ENCODE measurements around the gene ASTE1.
"Not testable (repeated sequence)": the region's sequence is repeated elsewhere in the genome, so short reads cannot be mapped to it uniquely, and the experiment has no call there.

Gene ASTE1

GRCh38 chr3:131048030-131048429 is 21.4 kb upstream of the ASTE1 start:
- Histone ChIP-seq H3K27me3 (ENCODE audit: insufficient read depth, poor library complexity, severe bottlenecking) (peaks cover 2% of the 10 kb centered on the region), H3K27ac (replicated peaks) (no peak overlapping the region), H3K4me3 (replicated peaks; ENCODE audit: insufficient read depth, low read length) (no peak overlapping the region)
- TF ChIP-seq GABPA (IDR thresholded peaks at IDR 0.05; ENCODE audit: low read depth), result no peak
- no peak for TF ChIP-seq POLR2AphosphoS5 (IDR thresholded peaks at IDR 0.05; ENCODE audit: low read depth)
- TF ChIP-seq SPI1 (IDR thresholded peaks at IDR 0.05; ENCODE audit: borderline replicate concordance, low read depth), result no peak
- no peak for TF ChIP-seq CTCF (IDR thresholded peaks at IDR 0.05; ENCODE audit: insufficient read depth, low read length)
- TF ChIP-seq REST (IDR thresholded peaks at IDR 0.05; ENCODE audit: insufficient replicate concordance, low read depth), result no peak
- DNase-seq (ENCODE audit: low read depth in 1 of 2, low spot score in 1 of 2), result no peak

GRCh38 chr3:131047582-131047981 is 21.0 kb upstream of the ASTE1 start:
- Histone ChIP-seq H3K27me3 (ENCODE audit: insufficient read depth, poor library complexity, severe bottlenecking) (peaks cover 2% of the 10 kb centered on the region), H3K4me3 (replicated peaks; ENCODE audit: insufficient read depth, low read length) (no peak overlapping the region), H3K27ac (replicated peaks) (no peak overlapping the region)
- DNase-seq (ENCODE audit: low read depth in 1 of 2, low spot score in 1 of 2), result no peak
- TF ChIP-seq POLR2AphosphoS5 (IDR thresholded peaks at IDR 0.05; ENCODE audit: low read depth) (no peak), CTCF (IDR thresholded peaks at IDR 0.05; ENCODE audit: insufficient read depth, low read length) (no peak), GABPA (IDR thresholded peaks at IDR 0.05; ENCODE audit: low read depth) (no peak), REST (IDR thresholded peaks at IDR 0.05; ENCODE audit: insufficient replicate concordance, low read depth) (no peak), SPI1 (IDR thresholded peaks at IDR 0.05; ENCODE audit: borderline replicate concordance, low read depth) (no peak)

GRCh38 chr3:131042271-131042985 is 15.8 kb upstream of the ASTE1 start:
- DNase-seq (ENCODE audit: low read depth in 1 of 2, low spot score in 1 of 2); H3K4me3 ChIP-seq (replicated peaks; ENCODE audit: insufficient read depth, low read length); H3K27me3 ChIP-seq (ENCODE audit: insufficient read depth, poor library complexity, severe bottlenecking); H3K27ac ChIP-seq (replicated peaks): not testable (repeated sequence)

GRCh38 chr3:131038326-131038725 is 11.7 kb upstream of the ASTE1 start:
- H3K4me3 ChIP-seq (replicated peaks; ENCODE audit: insufficient read depth, low read length), result no peak overlapping the region
- H3K27ac ChIP-seq (replicated peaks), result no peak overlapping the region
- peaks cover 3% of the 10 kb centered on the region for H3K27me3 ChIP-seq (ENCODE audit: insufficient read depth, poor library complexity, severe bottlenecking)
- TF ChIP-seq POLR2AphosphoS5 (IDR thresholded peaks at IDR 0.05; ENCODE audit: low read depth) (no peak), GABPA (IDR thresholded peaks at IDR 0.05; ENCODE audit: low read depth) (no peak)
- DNase-seq (ENCODE audit: low read depth in 1 of 2, low spot score in 1 of 2), result no peak

- peaks cover 2% of the 10 kb centered on the region for H3K27me3 ChIP-seq (ENCODE audit: insufficient read depth, poor library complexity, severe bottlenecking)
- H3K27ac ChIP-seq (replicated peaks), result no peak overlapping the region
- no peak overlapping the region for H3K4me3 ChIP-seq (replicated peaks; ENCODE audit: insufficient read depth, low read length)
- DNase-seq (ENCODE audit: low read depth in 1 of 2, low spot score in 1 of 2), result no peak
- TF ChIP-seq REST (IDR thresholded peaks at IDR 0.05; ENCODE audit: insufficient replicate concordance, low read depth), result no peak
- no peak for TF ChIP-seq GABPA (IDR thresholded peaks at IDR 0.05; ENCODE audit: low read depth)
- TF ChIP-seq POLR2AphosphoS5 (IDR thresholded peaks at IDR 0.05; ENCODE audit: low read depth), result no peak
- no peak for TF ChIP-seq SPI1 (IDR thresholded peaks at IDR 0.05; ENCODE audit: borderline replicate concordance, low read depth)
- TF ChIP-seq CTCF (IDR thresholded peaks at IDR 0.05; ENCODE audit: insufficient read depth, low read length), result no peak
Measured at GRCh38 chr3:131036986-131037385, 10.4 kb upstream of the ASTE1 start.

Data from HL-60 (cell line).